Effector CD4-positive, alpha-beta T cell (primary cell): Measurements from ENCODE around the gene CREBBP.

Source experiments
- DNase-seq: peaks from one replicate; pipeline ENCODE4 v3.0.0-alpha.2; 2020

CREBBP gene

DNA sequence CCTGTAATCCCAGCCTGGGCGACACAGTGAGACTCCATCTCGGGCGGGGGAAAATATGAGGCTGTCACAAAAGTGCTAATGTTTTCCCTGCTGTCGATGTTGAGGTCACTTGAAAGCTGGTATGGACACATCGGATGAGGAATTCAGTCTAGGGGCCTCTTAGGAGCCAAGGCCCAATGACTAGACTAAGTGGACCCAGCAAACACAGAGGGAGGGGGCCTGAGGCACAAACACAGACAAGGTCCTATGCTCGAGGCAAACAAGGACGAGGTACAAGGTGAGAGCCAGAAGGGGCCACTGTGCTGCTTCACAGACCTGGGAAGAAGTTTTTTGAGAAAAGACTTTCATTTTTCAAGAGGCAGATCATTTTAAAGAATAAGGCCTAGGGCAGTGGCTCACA is 178.4 kb downstream of the CREBBP start:
- DNase-seq: no peak

DNA sequence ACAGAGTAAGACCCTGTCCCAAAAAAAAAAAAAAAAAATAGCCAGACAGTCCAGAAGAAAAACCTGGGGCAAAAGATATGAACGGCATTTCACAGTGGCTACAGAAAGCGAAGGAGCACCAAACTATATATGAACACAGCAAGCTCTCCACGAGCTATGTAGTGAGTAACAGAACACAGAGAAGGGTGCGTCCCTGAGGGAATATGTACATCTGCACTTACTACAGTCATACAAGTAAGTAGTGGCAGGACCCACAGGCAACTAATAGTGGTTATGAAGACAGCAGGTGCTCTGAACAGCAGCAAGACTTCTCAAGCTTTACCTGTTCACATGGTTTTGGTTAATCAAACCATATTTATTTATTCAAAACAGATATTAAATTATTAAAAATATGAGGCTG is 179.0 kb downstream of the CREBBP start:
- no peak for DNase-seq

DNA sequence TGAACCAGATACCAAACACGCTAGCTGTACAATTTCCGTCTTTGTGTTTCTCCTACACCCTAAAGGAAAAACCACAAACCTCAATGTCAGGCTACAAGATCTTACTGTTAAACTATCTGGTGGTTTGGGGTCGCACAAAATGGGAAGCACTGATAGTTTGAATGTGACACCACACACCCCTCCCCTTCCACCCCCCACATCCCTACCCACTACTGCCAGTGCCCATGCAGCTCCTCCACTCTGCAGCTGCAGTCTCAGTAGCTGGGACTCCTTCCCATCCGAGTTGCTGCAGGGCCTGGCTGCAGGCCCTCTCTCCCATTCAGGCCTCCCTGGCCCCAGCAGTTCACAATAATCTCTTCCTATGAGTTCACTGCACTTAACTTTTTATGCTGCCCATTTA is 181.6 kb downstream of the CREBBP start:
- DNase-seq: no peak

DNA sequence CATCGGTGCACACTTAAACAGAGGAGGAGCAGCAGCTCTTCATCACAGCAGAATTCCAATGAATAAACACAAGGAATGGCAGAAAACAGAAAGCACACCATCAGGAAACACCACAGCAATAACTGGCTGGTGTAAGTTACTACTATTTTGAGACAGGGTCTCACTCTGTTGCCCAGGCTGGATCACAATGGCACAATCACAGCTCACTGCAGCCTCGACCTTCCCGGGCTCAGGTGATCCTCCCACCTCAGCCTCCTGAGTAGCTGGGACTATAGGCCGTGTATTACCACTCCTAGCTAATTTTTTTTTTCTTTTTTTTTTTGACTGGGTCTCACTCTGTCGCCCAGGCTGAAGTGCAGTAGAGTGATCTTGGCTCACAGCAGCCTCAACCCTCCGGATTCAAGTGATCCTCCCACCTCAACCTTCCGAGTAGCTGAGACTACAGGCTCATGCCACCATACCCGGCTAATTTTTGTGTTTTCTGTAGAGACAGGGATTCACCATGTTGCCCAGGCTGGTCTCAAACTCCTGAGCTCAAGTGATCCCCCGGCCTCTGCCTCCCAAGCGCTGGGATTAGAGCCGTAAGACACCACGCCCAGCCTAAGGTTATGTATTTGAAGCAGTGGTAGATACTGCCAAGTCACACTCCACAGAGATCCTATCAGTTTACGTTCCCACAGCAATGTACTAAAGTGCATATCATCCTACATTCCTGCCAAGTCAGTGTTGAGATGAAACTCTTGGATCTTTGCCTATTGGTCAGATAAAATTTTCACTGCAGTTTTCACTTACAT is 183.9 kb downstream of the CREBBP start:
- DNase-seq: no peak

DNA sequence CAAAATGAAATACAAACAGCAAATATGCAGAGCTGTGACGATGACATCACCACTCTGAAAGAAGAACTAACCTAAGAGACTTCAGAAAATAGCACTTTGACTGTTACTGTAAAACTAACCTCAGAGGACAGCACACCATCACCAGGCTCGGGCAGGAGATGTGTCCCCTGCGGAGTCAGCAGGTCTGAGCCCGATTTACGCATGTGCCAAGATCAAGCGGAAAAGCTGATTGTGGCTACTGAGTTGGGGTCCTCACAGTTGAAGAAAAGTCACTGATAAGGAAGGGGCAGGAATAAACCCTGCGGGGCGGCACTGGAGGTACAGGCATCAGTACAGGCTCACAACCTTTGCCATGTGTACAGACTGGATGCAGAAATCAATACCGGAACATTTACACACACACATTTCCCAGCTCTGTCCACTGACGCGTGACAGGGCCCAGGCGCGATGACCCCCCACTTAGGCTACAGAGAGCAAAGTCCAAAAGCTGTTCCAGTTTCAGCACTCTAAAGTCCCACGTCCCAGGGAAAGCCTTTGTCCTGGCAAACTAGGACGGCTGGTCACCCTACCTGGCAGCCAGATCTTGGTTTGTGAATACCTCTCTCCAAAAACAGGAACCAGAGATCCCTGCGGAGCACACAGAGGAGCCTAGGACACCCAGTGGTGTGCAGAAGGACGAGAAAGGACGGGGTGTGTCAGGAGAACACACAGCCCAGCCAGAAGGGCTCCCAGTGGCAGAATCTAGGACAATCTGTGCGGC is 184.7 kb downstream of the CREBBP start:
- DNase-seq: no peak

DNA sequence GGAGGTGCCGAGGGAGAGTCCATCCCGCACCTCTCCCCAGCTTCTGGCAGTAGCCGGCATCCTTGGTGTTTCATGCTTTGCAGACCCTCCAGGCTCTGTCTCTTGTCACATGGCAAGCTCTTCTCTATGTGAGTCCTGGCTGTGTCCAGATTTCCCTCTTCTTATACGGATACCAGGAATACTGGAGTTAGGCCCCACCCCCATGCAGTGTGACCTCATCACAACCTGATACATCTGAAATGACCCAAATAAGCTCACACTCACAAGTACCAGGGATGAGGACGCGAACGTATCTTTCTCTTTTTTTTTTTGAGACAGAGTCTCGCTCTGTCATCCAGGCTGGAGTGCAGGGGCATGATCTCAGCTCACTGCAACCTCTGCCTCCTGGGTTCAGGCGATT is 186.5 kb downstream of the CREBBP start:
- no peak for DNase-seq

DNA sequence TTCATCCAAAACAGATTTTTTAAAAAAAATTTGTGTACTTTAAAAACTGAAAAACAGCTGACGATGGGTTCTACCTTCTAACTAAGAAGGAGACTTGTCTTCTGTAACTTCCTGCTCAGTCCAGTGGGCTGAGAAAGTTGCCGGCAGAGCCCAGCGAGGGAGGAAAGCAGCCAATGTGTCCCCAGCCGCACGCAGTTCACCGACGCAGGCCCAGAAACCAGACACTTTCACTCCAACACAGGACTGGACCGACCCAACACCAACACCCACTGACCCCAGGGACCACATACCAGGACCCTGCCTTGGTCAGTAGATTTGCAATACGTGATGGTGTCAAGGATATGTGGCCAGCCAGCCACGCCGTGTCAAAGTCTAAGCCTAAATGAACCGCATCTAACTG is 188.8 kb downstream of the CREBBP start:
- no peak for DNase-seq

DNA sequence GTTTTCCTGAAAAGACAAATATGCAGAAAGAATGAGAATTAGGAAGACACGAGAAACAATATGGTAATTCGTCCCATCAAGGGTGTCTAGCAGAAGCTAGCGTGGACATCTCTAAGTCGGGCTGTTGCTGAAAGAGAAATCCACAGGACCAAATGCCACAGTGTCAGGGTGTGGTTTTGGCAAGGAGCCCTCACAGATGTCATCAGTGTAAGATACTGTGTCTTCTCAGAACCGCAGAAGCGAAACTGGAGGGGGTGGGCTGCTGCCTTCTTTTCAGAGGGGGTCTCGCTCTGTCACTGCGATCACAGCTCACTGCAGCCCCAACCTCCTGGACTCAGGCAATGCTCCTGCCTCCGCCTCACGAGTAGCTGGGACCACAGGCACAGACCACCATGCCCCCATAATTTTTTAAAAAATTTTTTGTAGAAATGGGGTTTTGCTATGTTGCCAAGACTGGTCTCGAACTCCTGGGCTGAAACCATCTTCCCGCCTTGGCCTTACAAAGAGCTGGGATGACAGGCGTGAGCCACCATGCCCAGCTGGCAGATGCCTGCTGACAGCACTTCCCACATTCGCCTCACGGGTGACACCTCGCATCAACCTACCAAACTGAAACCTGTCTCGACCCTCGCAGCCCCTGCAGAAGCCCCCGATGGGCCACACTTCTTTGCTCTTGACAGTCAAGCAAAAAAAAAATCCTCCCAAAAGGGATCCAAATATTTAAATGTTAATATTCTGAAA is 189.4 kb downstream of the CREBBP start:
- DNase-seq: no peak

DNA sequence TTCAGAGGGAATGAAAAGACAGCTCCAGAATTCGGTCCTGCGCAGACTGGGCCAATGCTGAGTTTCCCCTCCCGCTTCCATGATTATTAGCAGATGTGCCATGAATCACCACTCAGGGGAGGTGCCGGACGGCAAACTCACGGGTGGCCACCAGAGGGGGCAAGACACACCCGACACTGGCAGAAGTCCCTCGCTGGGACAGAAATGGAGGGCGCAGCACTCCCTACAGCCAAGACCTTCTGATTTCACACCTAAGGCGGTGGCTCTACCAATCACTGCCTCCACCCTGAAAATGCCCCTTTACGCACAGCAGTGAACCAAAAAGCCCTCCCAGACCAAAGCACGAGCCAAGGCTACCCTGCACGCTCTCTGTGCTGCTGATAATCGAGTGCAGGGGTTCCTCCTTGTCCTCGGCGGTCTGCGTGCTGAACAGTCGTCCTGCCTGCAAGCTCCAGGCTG is 190.0 kb downstream of the CREBBP start:
- peak; percentile 76 for DNase-seq

DNA sequence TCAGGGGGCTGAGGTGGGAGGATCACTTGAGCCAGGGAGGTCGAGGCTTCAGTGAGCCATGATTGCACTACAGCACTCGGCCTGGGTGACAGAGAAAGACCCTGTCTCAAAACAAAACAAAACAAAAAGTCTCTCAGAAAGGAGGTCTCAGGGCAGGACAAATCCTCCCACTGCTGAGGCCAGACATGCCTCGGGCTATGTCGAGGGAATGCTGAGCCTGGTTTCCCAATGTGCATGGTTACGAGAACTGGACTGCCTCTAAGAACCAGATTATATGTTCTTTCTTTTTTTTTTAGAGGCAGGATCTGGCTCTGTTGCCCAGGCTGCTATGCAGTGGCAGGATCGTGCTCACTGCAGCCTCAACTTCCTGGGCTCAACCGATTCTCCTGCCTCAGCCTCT is 190.8 kb downstream of the CREBBP start:
- no peak for DNase-seq

DNA sequence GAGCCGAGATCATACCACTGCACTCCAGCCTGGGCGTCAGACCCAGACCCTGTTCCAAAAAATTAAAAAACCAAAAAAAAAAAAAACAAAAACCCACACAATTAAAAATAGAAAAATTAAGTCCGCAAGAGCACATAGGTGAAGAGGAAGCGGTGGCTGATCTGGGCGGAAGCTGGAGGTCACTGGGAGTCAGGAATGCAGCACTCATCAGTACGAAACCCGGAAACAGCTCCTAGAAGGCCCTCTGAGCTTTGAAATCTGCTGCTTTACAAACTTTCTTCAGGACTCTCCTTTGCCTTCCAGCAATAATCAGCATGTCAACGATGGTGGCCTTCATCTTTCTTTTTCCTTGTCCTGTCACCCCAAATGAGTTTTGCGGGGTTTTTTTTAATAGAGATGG is 192.7 kb downstream of the CREBBP start:
- no peak for DNase-seq

DNA sequence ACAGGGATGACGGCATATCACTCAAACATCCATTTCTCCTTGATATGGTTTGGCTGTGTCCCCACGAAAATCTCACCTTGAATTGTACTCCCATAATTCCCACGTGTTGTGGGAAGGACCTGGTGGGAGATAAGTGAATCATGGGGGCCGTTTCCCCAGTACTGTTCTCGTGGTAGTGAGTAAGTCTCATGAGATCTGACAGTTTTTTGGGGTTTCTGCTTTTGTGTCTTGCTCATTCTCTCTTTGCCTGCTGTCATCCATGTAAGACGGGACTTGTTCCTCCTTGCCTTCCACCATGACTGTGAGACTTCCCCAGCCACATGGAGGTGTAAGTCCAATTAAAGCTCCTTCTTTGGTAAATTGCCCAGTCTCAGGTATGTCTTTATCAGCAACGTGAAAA is 193.5 kb downstream of the CREBBP start:
- DNase-seq: no peak

DNA sequence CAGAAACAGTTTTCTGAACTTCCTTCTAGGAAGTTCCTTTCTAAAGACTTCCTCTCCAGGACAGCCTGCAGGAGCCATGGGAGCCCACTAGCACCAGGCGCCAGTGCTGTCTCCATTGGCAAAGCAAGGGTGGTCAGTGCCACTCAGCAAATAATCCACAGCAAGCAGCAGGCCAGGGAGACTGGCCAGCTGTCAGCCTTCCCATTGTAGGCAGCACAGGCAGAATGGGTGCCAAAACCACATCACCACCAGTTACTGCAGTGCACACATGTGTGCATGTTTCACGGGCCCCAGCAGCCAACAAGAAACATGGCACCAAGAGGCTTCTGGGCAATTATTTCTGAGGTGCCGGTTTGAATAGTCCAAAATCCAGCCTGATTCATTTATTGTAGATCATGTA is 199.3 kb downstream of the CREBBP start:
- DNase-seq: no peak

DNA sequence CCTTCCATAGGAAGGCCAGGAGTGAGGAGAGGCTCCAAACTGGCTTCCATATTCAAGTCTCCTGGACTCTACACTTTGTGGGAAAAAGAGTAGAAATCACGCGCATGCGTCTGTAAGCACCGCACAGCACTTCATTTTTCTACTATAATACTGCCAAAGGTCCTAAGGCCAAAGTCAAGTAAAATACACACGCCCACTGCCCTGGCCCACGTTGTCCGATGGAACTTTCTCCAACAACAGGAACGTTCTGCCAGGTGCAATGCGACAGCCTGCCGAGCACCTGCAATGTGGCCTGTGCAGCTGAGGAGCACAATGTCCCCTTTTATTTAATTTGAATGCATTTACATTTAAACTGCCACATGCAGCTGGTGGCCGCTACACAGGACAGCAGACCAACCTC is 202.5 kb downstream of the CREBBP start:
- no peak for DNase-seq

DNA sequence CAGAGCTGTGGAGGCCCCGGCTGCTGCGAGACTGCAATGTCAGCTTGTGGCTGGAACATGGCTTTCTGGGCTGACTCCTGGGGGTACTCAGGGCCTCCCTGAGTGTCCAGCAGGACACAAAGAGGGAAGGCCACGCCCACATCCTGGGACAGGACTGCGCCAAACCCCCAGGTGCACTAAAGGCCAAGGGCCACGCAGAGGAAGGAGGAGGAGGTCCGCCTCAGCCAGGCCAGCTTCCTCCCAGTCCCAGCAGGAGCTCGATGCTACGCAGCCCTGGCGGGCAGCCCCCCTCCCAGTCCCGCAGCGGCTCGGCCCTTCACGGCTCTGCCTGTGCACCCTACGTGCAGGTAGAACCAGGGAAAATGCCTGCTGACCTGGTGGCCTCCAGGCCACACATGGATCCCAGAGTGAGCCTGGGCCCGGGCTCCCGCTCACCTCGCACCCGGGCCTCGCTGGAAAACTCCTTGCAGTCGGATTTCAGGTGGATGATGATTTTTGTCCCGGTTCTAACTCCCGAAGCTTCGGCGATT is 204.8 kb downstream of the CREBBP start:
- no peak for DNase-seq
